HepG2 (cell line): Measurements from ENCODE around the gene XPO5. TPM values are rescaled to one million over a fixed set of nuclear protein-coding genes. Genes with fewer than 3 reads are reported as not detected.

Experiments used
- CERS6 ChIP-seq: sonication (generic); formaldehyde crosslinking; IDR thresholded peaks from 2 replicates; pipeline ENCODE4 v1.5.0; 2020; ENCODE audit warnings: missing genetic modification reagents
- HIVEP1 ChIP-seq: sonication (generic); formaldehyde crosslinking; IDR thresholded peaks from 2 replicates; pipeline ENCODE4 v1.4.0; 2020; ENCODE audit warnings: mild to moderate bottlenecking, missing genetic modification reagents
- KIAA2018 ChIP-seq: sonication (generic); formaldehyde crosslinking; IDR thresholded peaks from 2 replicates; pipeline ENCODE4 v1.5.0; 2020; ENCODE audit warnings: mild to moderate bottlenecking, missing genetic modification reagents, borderline replicate concordance
- MED8 ChIP-seq: sonication (generic); formaldehyde crosslinking; IDR thresholded peaks from 2 replicates; pipeline ENCODE4 v1.8.1; 2023; ENCODE audit warnings: mild to moderate bottlenecking, missing genetic modification reagents; ENCODE audit not compliant: insufficient replicate concordance
- MEF2D ChIP-seq: sonication (generic); formaldehyde crosslinking; IDR thresholded peaks from 2 replicates; pipeline ENCODE4 v1.5.1; 2020; ENCODE audit warnings: mild to moderate bottlenecking, missing genetic modification reagents
- MTERF4 ChIP-seq: sonication (generic); formaldehyde crosslinking; IDR thresholded peaks from 2 replicates; pipeline ENCODE4 v1.8.0; 2023; ENCODE audit warnings: mild to moderate bottlenecking, missing genetic modification reagents
- MXD1 ChIP-seq: sonication (generic); formaldehyde crosslinking; IDR thresholded peaks from 2 replicates; pipeline ENCODE4 v1.4.0; 2020; ENCODE audit warnings: mild to moderate bottlenecking, missing genetic modification reagents
- NR2C2 ChIP-seq: sonication (generic); formaldehyde crosslinking; IDR thresholded peaks from 2 replicates; pipeline ENCODE4 v1.4.0; 2020; ENCODE audit warnings: missing genetic modification reagents, mild to moderate bottlenecking, moderate library complexity, borderline replicate concordance
- SNRNP70 ChIP-seq: fragments of 200-400 bp; formaldehyde crosslinking; IDR thresholded peaks from 2 replicates; pipeline ENCODE4 v1.6.1; 2017; ENCODE audit warnings: mild to moderate bottlenecking, low read depth, low read length, moderate library complexity
- STAG1 ChIP-seq: sonication (generic); formaldehyde crosslinking; IDR thresholded peaks from 2 replicates; pipeline ENCODE4 v1.4.0; 2020; ENCODE audit warnings: missing genetic modification reagents
- TOPORS ChIP-seq: sonication (generic); formaldehyde crosslinking; IDR thresholded peaks from 2 replicates; pipeline ENCODE4 v1.8.0; 2023; ENCODE audit warnings: mild to moderate bottlenecking, missing genetic modification reagents
- TRIM24 ChIP-seq: sonication (generic); formaldehyde crosslinking; IDR thresholded peaks from 2 replicates; pipeline ENCODE4 v1.8.0; 2022; ENCODE audit warnings: mild to moderate bottlenecking, missing genetic modification reagents
- ZFP1 ChIP-seq: IDR thresholded peaks from 2 replicates; pipeline ENCODE4 v1.6.1; 2016
- ZFP90 ChIP-seq: sonication (generic); formaldehyde crosslinking; IDR thresholded peaks from 2 replicates; pipeline ENCODE4 v1.8.0; 2022; ENCODE audit warnings: missing genetic modification reagents, mild to moderate bottlenecking, inconsistent platforms, borderline replicate concordance
- ZNF143 ChIP-seq: sonication (generic); formaldehyde crosslinking; IDR thresholded peaks from 2 replicates; pipeline ENCODE4 v1.4.0; 2020; ENCODE audit warnings: missing genetic modification reagents
- ZNF431 ChIP-seq: sonication (generic); formaldehyde crosslinking; IDR thresholded peaks from 2 replicates; pipeline ENCODE4 v1.9.0; 2022; ENCODE audit warnings: missing genetic modification reagents, low read depth, mild to moderate bottlenecking, borderline replicate concordance
- ZNF496 ChIP-seq: sonication (generic); formaldehyde crosslinking; IDR thresholded peaks from 2 replicates; pipeline ENCODE4 v1.8.1; 2023; ENCODE audit warnings: mild to moderate bottlenecking, moderate library complexity, missing genetic modification reagents; ENCODE audit not compliant: insufficient replicate concordance
- ZSCAN9 ChIP-seq: IDR thresholded peaks from 2 replicates; pipeline ENCODE4 v1.6.1; 2016; ENCODE audit warnings: borderline replicate concordance
- polyA plus RNA-seq, 8 experiments: library from polyadenylated mRNA; depleted of rRNA in 3 of 8; stranded (reverse) in 7 of 8; unstranded in 1 of 8; fragments of >200 nt; fragmentation: Illumina TruSeq in 4 of 8; extraction: Trizol in 4 of 8; gene quantifications; 2 replicates each; pipeline versions ENCODE4 v1.2.1 to v1.2.3, GENCODE V29; 2011 to 2016; ENCODE audit warnings: low read depth in 4 of 8, missing spikeins in 1 of 8, mixed read lengths in 1 of 8; ENCODE audit not compliant: insufficient read depth in 1 of 8
- total RNA-seq, 5 experiments: library from RNA; depleted of rRNA; stranded (reverse); fragments of >200 nt; fragmentation: Illumina TruSeq; extraction: Trizol; gene quantifications; 2 replicates each; pipeline ENCODE4 v1.2.3, GENCODE V29; 2016; ENCODE audit warnings: low read depth in 1 of 5
- TF ChIP-seq, protein P1 (sequence below): IDR thresholded peaks from 2 replicates; pipeline ENCODE4 v1.6.1; 2012; ENCODE audit warnings: inconsistent platforms

Gene XPO5
- total and polyA plus RNA-seq, 2 of the 13 experiments (the other 11 are each of a cell fraction or from before 2014, with no cell fraction given) = 52.2 to 68.0 TPM

GRCh38 chr6:43477235-43478007 lies 98.4 kb downstream of the XPO5 start, which contains the start of gene TJAP1 (continued):
- TF ChIP-seq ZNF431 (no peak), STAG1 (CRISPR knock-in tag) (no peak), MED8 (peak; percentile 75), TRIM24 (CRISPR knock-in tag) (no peak), ZNF143 (CRISPR knock-in tag) (peak; percentile 88), CERS6 (no peak), NR2C2 (CRISPR knock-in tag) (peak; percentile 78), ZNF496 (CRISPR knock-in tag) (no peak), SNRNP70 (no peak), ZFP90 (CRISPR knock-in tag) (peak; percentile 47), MEF2D (CRISPR knock-in tag) (peak; percentile 58), HIVEP1 (CRISPR knock-in tag) (peak; percentile 100), MXD1 (CRISPR knock-in tag) (0 out of 2 replicates have a peak, but pooled peaks have one; percentile 20), ZFP1 (CRISPR knock-in tag) (0 out of 2 replicates have a peak, but pooled peaks have one; percentile 40), ZSCAN9 (peak; percentile 57; the same call in 1 of the 2 replicates), MTERF4 (CRISPR knock-in tag) (peak; percentile 44; the same call in 1 of the 2 replicates), KIAA2018 (CRISPR knock-in tag) (no peak), TOPORS (CRISPR knock-in tag) (0 out of 2 replicates have a peak, but pooled peaks have one; percentile 57)
- TF ChIP-seq, protein P1, sequence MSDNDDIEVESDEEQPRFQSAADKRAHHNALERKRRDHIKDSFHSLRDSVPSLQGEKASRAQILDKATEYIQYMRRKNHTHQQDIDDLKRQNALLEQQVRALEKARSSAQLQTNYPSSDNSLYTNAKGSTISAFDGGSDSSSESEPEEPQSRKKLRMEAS = peak; percentile 67
